Measurements from ENCODE around the gene ATAD3A. TPM values are rescaled to one million over a fixed set of nuclear protein-coding genes. Genes with fewer than 3 reads are reported as not detected.

Gene ATAD3A
- total and polyA plus RNA-seq, 9 donors = 2.8 to 23.9 (median 16.9) TPM

DNA sequence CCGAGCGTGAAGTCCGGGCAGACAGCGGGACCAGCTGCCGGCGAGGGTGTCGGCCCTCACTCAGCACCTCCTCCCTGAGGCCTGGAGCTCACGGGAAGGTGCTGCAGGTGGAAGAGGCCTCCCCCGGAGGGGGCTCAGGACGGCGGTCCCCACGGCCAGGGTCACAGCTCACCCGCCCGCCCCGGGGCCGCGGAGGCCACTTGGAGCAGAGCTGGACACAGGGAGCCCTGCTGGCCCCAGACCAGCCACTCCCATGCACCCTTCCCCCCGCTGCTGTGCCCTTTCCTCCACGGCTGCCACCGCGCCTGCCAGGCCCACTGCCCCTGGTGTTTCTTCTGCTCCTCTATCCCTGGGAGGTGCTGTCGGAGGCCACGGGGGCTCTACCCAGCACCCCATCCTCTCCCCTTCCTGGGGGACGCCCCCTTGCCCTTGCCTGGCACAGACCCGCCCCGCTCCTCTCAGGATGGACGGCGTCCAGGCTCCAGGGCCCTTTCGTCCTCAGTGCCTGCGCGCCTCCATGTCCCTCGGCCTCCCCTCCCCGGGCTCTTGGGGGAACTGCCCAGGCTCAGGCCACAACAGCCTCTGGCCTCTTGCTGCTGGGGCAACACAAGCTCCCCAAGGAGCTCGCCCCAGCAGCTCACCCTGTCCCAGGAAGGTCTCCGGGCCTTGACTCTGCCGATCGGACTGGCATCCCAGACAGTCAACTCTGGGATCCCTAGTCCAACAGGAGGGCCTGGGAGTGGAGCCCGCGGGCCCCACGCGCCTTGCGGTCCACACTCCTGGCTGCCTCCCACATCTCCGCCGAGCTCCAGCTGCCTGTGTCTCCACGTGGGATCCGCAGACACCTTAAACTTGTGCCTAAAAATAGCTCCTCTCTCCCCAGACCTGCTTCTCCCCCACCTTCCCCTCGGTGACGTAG, 24.3 kb downstream of the ATAD3A start:
- Histone ChIP-seq H3K36me3 (no peaks in the 10 kb centered on the region), H3K4me1 (ENCODE audit: insufficient read depth) (peaks cover 14% of the 10 kb centered on the region), H3K27ac (no peak overlapping the region), H3K27me3 (no peaks in the 10 kb centered on the region), H3K9me3 (peaks cover 0 to 5% of the 10 kb centered on the region in 2 donors), H3K4me3 (no peak overlapping the region)
- DNase-seq = peak in 1 of 5 donors; percentile 30
- TF ChIP-seq, protein P1, sequence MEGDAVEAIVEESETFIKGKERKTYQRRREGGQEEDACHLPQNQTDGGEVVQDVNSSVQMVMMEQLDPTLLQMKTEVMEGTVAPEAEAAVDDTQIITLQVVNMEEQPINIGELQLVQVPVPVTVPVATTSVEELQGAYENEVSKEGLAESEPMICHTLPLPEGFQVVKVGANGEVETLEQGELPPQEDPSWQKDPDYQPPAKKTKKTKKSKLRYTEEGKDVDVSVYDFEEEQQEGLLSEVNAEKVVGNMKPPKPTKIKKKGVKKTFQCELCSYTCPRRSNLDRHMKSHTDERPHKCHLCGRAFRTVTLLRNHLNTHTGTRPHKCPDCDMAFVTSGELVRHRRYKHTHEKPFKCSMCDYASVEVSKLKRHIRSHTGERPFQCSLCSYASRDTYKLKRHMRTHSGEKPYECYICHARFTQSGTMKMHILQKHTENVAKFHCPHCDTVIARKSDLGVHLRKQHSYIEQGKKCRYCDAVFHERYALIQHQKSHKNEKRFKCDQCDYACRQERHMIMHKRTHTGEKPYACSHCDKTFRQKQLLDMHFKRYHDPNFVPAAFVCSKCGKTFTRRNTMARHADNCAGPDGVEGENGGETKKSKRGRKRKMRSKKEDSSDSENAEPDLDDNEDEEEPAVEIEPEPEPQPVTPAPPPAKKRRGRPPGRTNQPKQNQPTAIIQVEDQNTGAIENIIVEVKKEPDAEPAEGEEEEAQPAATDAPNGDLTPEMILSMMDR (IDR thresholded peaks at IDR 0.05) = no peak
- TF ChIP-seq EP300 (IDR thresholded peaks at IDR 0.05) = no peak
- no peak for TF ChIP-seq POLR2A (IDR thresholded peaks at IDR 0.05)
- 73 to 82% (median 75%) methylated on average over 48 of the region's 48 CpGs for WGBS, 3 donors
- intact Hi-C loops (cut with DNase I) = no loop called here

DNA sequence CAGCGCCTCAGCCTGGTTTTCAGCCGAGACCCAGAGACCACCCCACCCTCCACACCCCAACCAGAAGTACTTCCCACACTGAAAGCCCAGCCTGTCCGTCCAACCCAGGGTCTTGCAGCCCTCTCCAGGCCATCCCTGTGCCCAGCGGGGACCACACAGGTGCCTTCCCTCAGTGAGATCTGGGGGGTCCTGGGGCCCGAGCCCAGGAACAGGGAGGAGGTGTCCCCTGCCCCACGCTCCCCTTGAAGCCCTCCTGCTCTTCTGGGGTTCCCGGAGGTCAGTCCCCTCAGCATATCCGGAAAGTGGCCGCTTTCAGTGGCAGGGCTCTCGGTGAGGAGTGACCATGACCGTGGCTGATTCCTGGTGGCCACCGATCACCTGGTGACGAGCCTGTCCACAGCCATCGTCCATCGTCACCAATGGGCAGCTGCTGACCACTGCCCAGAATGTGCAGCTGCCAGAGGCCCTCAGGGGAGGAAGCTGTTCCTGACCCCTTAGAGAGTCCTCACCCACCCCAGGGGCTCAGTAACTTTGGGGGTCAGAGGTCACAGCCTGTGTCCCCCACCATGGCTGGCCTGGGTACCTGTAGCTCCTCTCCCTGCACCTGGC, 25.1 kb downstream of the ATAD3A start:
- Histone ChIP-seq H3K4me1 (ENCODE audit: insufficient read depth) (peaks cover 14% of the 10 kb centered on the region), H3K9me3 (no peaks in the 10 kb centered on the region), H3K4me3 (no peak overlapping the region), H3K27ac (no peak overlapping the region), H3K27me3 (no peaks in the 10 kb centered on the region), H3K36me3 (no peaks in the 10 kb centered on the region)
- no peak for DNase-seq
- 77 to 88% (median 82%) methylated on average over 13 to 15 of the region's 15 CpGs for WGBS, 3 donors
- intact Hi-C loops (cut with DNase I) = no loop called here
- TF ChIP-seq, protein P1 (IDR thresholded peaks at IDR 0.05) = no peak
- TF ChIP-seq POLR2A (IDR thresholded peaks at IDR 0.05) = no peak
- no peak for TF ChIP-seq EP300 (IDR thresholded peaks at IDR 0.05)

DNA sequence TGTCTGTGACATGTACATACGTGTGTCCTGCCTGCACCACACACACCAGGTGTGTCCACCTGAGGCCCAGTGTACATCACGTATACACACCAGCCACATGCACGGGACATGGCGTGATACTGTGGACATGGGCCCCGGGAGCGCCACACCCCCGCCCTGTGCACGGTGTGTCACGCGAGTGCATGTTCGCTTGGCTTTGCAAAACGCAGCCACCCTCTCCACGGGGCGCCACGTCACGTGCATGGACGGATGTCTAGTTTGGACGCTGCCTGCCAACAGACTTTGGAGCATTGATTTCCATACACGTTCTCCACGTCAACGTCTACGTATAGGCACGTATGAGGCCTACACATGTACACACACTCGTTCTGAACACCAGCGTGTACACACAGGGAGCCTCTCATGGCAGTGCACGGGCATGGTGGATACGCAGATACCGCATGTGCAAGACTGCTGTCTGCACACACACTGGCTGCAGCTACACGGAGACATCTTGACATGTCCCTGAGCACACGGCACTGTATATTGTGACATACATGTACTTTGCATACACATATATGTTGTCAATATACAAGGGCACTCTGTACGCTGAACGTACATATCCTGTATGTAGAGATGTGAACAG, 25.8 kb downstream of the ATAD3A start:
- WGBS, 3 donors = 91 to 94% (median 91%) methylated on average over 32 of the region's 32 CpGs
- Histone ChIP-seq H3K9me3 (no peaks in the 10 kb centered on the region), H3K27ac (no peak overlapping the region), H3K27me3 (no peaks in the 10 kb centered on the region), H3K4me3 (no peak overlapping the region), H3K36me3 (no peaks in the 10 kb centered on the region), H3K4me1 (ENCODE audit: insufficient read depth) (peaks cover 14% of the 10 kb centered on the region)
- TF ChIP-seq, protein P1 (IDR thresholded peaks at IDR 0.05) = no peak
- TF ChIP-seq POLR2A (IDR thresholded peaks at IDR 0.05) (no peak), EP300 (IDR thresholded peaks at IDR 0.05) (no peak)
- no peak for DNase-seq
- intact Hi-C loops (cut with DNase I) = no loop called here

DNA sequence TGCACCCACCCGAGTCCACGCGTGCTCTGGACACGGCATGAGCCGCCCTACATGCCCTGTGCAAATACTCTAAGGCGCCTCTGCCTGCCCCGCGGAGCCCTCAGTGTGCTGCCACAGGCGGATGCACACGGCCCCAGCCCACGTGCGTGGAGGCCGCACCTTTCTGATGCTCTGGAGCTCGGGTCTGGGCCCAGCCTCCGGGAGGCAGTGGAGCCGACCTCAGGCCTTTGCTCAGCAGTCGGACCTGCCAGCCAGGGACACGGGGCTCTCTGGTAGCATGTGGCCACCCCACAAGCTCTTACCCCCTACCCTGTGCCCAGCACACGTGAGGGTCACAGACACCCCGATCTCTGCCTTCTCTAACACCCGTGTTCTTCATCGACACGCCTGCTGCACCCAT, 26.4 kb downstream of the ATAD3A start:
- Histone ChIP-seq H3K9me3 (no peaks in the 10 kb centered on the region), H3K4me3 (no peak overlapping the region), H3K27me3 (no peaks in the 10 kb centered on the region), H3K36me3 (no peaks in the 10 kb centered on the region), H3K4me1 (ENCODE audit: insufficient read depth) (peaks cover 11% of the 10 kb centered on the region), H3K27ac (no peak overlapping the region)
- WGBS, 3 donors = 74 to 91% (median 86%) methylated on average over 18 to 23 of the region's 23 CpGs
- intact Hi-C loops (cut with DNase I) = no loop called here
- TF ChIP-seq EP300 (IDR thresholded peaks at IDR 0.05) (no peak), POLR2A (IDR thresholded peaks at IDR 0.05) (no peak)
- TF ChIP-seq, protein P1 (IDR thresholded peaks at IDR 0.05) = no peak
- DNase-seq = no peak

Data from ovary (tissue), 9 donors.